ENCODE results near the gene MNAT1. TPM values are rescaled to one million over a fixed set of nuclear protein-coding genes. Genes with fewer than 3 reads are reported as not detected.

Gene MNAT1
- total and polyA plus RNA-seq, 9 of the 15 experiments (the other 6 are each of a cell fraction or from before 2014, with no cell fraction given): 37.8 to 83.3 (median 60.4) TPM

DNA sequence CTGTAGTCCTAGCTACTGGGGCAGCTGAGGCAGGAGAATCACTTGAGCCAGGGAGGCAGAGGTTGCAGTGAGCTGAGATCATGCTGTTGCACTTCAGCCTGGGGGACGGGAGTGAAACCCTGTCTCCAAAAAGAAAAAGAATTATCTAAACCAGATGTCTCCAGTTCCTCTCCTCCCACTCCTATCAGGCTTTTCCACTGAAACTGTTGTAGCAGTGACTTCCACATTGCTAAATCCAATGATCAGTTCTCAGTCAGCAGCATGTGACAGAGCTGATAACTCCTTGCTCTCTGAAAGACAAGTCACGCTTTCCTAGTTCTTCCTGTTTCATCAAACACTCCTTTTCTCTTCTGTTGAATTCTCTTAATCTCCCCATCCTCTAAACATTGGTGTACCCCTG lies 255.0 kb downstream of the MNAT1 start (continued):
- TF ChIP-seq CEBPB (tag; IDR thresholded peaks at IDR 0.05) (peak; percentile 69), SMAD1 (IDR thresholded peaks at IDR 0.05; ENCODE audit: low read depth, low read length, partially characterized antibody) (no peak), HDAC1 (IDR thresholded peaks at IDR 0.05) (peak; percentile 30 to 90; a peak in 2 of 4 replicates), XRCC5 (IDR thresholded peaks at IDR 0.05; ENCODE audit: low read depth, low read length) (no peak), BRCA1 (IDR thresholded peaks at IDR 0.05) (no peak), BRCA1 (CRISPR knock-in tag; IDR thresholded peaks at IDR 0.05) (no peak), TAF7 (tag; IDR thresholded peaks at IDR 0.05) (no peak), RBM14 (IDR thresholded peaks at IDR 0.05; ENCODE audit: borderline replicate concordance, insufficient read depth, low read depth, low read length) (no peak), C11orf30 (IDR thresholded peaks at IDR 0.05; ENCODE audit: low read depth) (0 out of 2 replicates have a peak, but pooled peaks have one; percentile 7), TCF7L2 (IDR thresholded peaks at IDR 0.05; ENCODE audit: low read depth, low read length) (no peak), SIN3B (IDR thresholded peaks at IDR 0.05; ENCODE audit: low read depth) (no peak), SAFB (IDR thresholded peaks at IDR 0.05; ENCODE audit: borderline replicate concordance, low read depth, low read length) (no peak), OTX1 (CRISPR knock-in tag; IDR thresholded peaks at IDR 0.05) (no peak), CBX2 (IDR thresholded peaks at IDR 0.05; ENCODE audit: insufficient read depth, low read length, poor library complexity, severe bottlenecking) (no peak), ZNF184 (CRISPR knock-in tag; IDR thresholded peaks at IDR 0.05) (no peak), EZH2 (IDR thresholded peaks at IDR 0.05; ENCODE audit: borderline replicate concordance, low read depth, low read length) (no peak), RCOR1 (IDR thresholded peaks at IDR 0.05; ENCODE audit: borderline replicate concordance in 1 of 2, low read depth in 2 of 2, low read length in 2 of 2) (peak; percentile 88 to 90), TRIM24 (IDR thresholded peaks at IDR 0.05) (peak; percentile 94 to 95), HNRNPK (IDR thresholded peaks at IDR 0.05; ENCODE audit: low read depth, low read length, poor library complexity, severe bottlenecking) (no peak)
- TF ChIP-seq, protein P1, sequence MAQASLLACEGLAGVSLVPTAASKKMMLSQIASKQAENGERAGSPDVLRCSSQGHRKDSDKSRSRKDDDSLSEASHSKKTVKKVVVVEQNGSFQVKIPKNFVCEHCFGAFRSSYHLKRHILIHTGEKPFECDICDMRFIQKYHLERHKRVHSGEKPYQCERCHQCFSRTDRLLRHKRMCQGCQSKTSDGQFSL (CRISPR knock-in tag; IDR thresholded peaks at IDR 0.05): no peak
- TF ChIP-seq, protein P1 (tag; IDR thresholded peaks at IDR 0.05): no peak
- TF ChIP-seq, protein P2, sequence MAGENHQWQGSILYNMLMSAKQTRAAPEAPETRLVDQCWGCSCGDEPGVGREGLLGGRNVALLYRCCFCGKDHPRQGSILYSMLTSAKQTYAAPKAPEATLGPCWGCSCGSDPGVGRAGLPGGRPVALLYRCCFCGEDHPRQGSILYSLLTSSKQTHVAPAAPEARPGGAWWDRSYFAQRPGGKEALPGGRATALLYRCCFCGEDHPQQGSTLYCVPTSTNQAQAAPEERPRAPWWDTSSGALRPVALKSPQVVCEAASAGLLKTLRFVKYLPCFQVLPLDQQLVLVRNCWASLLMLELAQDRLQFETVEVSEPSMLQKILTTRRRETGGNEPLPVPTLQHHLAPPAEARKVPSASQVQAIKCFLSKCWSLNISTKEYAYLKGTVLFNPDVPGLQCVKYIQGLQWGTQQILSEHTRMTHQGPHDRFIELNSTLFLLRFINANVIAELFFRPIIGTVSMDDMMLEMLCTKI (IDR thresholded peaks at IDR 0.05; ENCODE audit: partially characterized antibody): no peak
- TF ChIP-seq, protein P3, sequence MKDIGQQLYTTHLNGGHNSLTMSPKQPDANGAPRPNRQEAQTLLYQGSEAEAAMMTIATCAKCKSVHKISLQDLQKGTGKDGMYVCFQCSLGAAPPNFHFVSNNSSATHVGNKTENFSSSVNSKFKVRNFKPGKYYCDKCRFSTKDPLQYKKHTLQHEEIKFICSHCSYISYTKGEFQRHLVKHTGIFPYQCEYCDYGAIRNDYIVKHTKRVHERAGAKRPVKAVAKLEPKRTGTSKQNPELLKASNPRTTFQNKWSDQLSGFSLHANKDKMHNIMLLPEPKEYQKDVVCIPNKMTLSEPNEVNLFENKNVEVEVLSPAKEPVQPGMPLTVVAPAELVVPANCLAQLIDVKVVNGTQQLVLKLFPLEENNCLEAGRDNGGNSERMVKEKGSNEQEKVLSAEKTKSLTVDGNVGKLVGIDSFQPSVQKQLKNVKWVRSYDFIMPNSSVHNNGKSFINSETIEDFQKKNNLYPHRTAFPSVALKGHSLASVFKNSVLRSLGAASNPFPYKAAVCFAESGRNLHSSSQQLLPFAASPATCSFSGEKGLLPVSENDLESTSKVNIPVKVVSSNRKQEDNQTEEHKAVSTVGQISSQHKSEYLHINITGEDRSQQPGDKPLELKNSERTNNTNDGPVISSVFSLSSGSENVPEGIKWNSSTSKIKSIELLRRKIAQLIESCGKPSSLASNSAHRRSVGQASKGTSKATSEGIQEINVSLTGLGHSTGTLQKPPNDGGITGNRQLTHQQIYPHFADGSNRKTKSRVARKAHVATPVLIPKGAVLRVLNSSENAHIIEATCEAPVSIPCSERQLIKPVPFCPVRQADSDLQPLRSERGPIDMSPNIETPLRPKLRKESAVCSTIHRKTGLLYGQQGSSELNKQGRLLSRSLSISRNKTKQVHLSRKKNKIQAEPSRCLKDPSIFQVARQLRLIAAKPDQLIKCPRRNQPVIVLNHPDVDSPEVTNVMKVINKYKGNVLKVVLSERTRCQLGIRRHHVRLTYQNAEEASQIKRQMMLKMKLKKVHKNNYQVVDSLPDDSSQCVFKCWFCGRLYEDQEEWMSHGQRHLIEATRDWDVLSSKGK (CRISPR knock-in tag; IDR thresholded peaks at IDR 0.05): no peak
- TF ChIP-seq, protein P4, sequence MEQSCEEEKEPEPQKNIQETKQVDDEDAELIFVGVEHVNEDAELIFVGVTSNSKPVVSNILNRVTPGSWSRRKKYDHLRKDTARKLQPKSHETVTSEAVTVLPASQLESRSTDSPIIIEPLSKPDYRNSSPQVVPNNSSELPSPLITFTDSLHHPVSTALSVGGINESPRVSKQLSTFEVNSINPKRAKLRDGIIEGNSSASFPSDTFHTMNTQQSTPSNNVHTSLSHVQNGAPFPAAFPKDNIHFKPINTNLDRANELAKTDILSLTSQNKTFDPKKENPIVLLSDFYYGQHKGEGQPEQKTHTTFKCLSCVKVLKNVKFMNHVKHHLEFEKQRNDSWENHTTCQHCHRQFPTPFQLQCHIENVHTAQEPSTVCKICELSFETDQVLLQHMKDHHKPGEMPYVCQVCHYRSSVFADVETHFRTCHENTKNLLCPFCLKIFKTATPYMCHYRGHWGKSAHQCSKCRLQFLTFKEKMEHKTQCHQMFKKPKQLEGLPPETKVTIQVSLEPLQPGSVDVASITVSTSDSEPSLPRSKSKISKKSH (CRISPR knock-in tag; IDR thresholded peaks at IDR 0.05): no peak

All from K562 (cell line).